H1 (cell line): Measurements from ENCODE around the gene CA10.

ENCODE experiments used
- CTCF ChIP-seq, 3 experiments: IDR thresholded peaks; 1 replicate in 2 of 3; 2 replicates in 1 of 3; pipeline versions ENCODE4 v1.5.1 to v1.6.1; 2011; ENCODE audit warnings: low read length in 3 of 3, mild to moderate bottlenecking in 3 of 3, inconsistent platforms in 2 of 3, low read depth in 1 of 3, moderate library complexity in 1 of 3; ENCODE audit not compliant: insufficient read depth in 1 of 3; ENCODE audit errors: control extremely low read depth in 1 of 3
- GABPA ChIP-seq: IDR thresholded peaks from 2 replicates; pipeline ENCODE4 v1.6.1; 2011; ENCODE audit warnings: mild to moderate bottlenecking, low read length, moderate library complexity, borderline replicate concordance; ENCODE audit not compliant: insufficient read depth
- RBBP5 ChIP-seq: IDR thresholded peaks from 2 replicates; pipeline ENCODE4 v1.7.1; 2012; ENCODE audit warnings: low read depth, mild to moderate bottlenecking, inconsistent platforms, low read length, moderate library complexity, borderline replicate concordance
- RFX5 ChIP-seq: IDR thresholded peaks from 2 replicates; pipeline ENCODE4 v1.6.1; 2011; ENCODE audit warnings: low read depth, low read length, improper control_type of control experiment, borderline replicate concordance
- YY1 ChIP-seq: IDR thresholded peaks from 2 replicates; pipeline ENCODE4 v1.6.1; 2011; ENCODE audit warnings: low read depth, mild to moderate bottlenecking, low read length
- ZNF274 ChIP-seq: IDR thresholded peaks from 2 replicates; pipeline ENCODE4 v1.7.0; 2012; ENCODE audit warnings: low read length, borderline replicate concordance; ENCODE audit errors: extremely low read depth

- TF ChIP-seq CTCF (IDR thresholded peaks at IDR 0.05; ENCODE audit: control extremely low read depth in 1 of 3, insufficient read depth in 1 of 3, low read depth in 1 of 3, low read length in 3 of 3): no peak
- TF ChIP-seq YY1: no peak
- no peak for TF ChIP-seq RFX5
- TF ChIP-seq RBBP5: no peak
- TF ChIP-seq ZNF274: no peak
- no peak for TF ChIP-seq GABPA
These were observed 44.1 kb upstream of the CA10 start for GRCh38 chr17:52202520-52203080.
